ENCODE measurements around the gene ENPP7.

ENPP7 gene

DNA sequence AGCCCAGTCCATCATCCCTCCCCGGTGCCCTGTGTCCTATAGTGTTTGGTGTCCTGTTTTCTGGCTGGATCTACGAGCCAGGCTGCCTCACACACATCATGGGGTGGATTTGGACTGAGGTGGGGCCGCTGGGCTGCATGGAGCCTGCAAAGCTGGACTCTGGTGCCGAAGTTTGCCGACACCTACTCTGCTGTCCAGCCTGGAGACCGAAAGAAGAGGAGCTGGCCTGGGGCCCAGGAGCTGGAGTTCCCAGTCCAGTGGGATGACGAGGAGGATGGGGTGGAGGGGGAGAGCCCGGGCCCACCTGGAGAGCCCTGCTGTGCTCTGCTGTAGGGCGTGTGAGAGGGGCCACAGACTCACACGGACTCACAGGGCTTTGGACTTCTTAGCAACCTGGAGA, 40.3 kb upstream of the ENPP7 start:
- TF ChIP-seq, protein P1, sequence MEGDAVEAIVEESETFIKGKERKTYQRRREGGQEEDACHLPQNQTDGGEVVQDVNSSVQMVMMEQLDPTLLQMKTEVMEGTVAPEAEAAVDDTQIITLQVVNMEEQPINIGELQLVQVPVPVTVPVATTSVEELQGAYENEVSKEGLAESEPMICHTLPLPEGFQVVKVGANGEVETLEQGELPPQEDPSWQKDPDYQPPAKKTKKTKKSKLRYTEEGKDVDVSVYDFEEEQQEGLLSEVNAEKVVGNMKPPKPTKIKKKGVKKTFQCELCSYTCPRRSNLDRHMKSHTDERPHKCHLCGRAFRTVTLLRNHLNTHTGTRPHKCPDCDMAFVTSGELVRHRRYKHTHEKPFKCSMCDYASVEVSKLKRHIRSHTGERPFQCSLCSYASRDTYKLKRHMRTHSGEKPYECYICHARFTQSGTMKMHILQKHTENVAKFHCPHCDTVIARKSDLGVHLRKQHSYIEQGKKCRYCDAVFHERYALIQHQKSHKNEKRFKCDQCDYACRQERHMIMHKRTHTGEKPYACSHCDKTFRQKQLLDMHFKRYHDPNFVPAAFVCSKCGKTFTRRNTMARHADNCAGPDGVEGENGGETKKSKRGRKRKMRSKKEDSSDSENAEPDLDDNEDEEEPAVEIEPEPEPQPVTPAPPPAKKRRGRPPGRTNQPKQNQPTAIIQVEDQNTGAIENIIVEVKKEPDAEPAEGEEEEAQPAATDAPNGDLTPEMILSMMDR (IDR thresholded peaks at IDR 0.05), result no peak

DNA sequence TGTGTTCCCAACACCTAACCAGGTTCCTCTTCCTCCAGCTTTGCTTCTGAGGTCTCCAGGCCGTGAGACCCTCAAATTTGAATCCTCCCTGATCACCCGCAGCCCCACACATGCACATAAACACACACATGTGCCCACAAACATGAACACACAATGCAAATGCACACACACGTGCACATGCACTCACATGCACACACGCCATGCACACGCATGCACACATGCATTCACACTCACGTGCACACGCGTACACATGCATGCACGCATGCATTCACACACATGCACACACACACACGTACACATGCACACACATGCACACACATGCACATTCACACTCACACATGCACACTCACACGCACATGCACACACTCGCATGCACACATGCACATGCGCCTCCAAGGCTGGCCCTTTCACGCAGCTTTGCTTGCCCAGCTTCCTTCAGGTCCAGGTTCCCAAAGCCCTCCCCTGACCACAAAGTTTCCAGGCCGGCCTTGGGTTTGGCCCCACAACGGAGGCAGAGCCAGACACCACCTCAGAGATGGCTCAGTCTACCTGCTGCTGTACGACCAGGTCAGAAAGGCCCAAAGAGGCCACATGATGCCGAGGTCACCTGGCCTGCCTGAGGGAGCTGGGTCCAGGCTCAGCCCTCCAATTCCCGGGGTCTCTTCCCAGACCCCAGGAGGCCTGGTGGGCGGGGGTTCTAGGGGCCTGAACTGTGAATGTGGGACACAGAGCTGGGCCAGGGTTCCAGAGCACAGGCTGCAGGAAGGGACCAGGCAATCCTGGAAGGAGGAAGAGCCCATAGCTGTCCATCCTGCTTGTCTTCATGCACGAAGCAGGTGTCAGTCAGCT, 39.5 kb upstream of the ENPP7 start:
- TF ChIP-seq, protein P1 (IDR thresholded peaks at IDR 0.05), result no peak

- TF ChIP-seq, protein P1 (IDR thresholded peaks at IDR 0.05), result no peak
Observed at GRCh38 chr17:79691931-79692330, 38.8 kb upstream of the ENPP7 start.

DNA sequence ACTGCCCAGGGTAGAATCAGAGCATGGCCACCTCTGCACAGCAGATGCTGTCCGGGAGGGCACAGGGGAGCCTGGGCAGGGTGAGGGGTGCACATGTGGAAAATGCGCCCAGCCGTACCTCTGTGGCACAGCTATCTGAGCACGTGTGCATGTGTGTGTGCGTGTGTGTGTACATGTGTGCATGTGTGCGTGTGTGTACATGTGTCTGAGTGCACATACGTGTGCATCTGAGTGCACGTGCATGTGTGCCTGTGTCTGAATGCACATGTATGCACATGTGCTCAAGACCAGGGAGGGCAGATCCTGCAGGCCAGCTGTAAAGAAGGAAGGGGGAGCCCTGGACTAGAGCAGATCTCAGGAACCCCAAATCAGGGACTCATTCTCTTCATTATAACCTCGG, 37.3 kb upstream of the ENPP7 start:
- TF ChIP-seq, protein P1 (IDR thresholded peaks at IDR 0.05), result no peak

- TF ChIP-seq, protein P1 (IDR thresholded peaks at IDR 0.05), result no peak
Observed at GRCh38 chr17:79695293-79695790, 35.4 kb upstream of the ENPP7 start.

GRCh38 chr17:79695797-79696609, 34.7 kb upstream of the ENPP7 start:
- TF ChIP-seq, protein P1 (IDR thresholded peaks at IDR 0.05), result no peak

- TF ChIP-seq, protein P1 (IDR thresholded peaks at IDR 0.05), result no peak
Observed at GRCh38 chr17:79696610-79696982, 34.1 kb upstream of the ENPP7 start.

Data from LNCAP (cell line).